Measurements from ENCODE around the gene ZMIZ1. TPM values are rescaled to one million over a fixed set of nuclear protein-coding genes. Genes with fewer than 3 reads are reported as not detected.

ZMIZ1 gene
- total and polyA plus RNA-seq, 2 experiments from 2014 or later: 9.2 to 30.9 TPM

GRCh38 chr10:79084972-79085597, 16.3 kb downstream of the ZMIZ1 start (continued):
- TF ChIP-seq REST (IDR thresholded peaks at IDR 0.05; ENCODE audit: unreplicated experiment): no peak
- no peak for TF ChIP-seq ZNF114 (CRISPR knock-in tag; IDR thresholded peaks at IDR 0.05)
- TF ChIP-seq STAT1 (IDR thresholded peaks at IDR 0.05; ENCODE audit: unreplicated experiment): no peak
- no peak for TF ChIP-seq ZNF331 (CRISPR knock-in tag; IDR thresholded peaks at IDR 0.05; ENCODE audit: low read depth)
- no peak for TF ChIP-seq CTCF (conservative IDR thresholded peaks at IDR 0.05; ENCODE audit: low read depth in 2 of 2)
- no peak for TF ChIP-seq POLR2AphosphoS5 (IDR thresholded peaks at IDR 0.05; ENCODE audit: low read depth)

GRCh38 chr10:79086822-79087221, 18.1 kb downstream of the ZMIZ1 start:
- Histone ChIP-seq H3K27ac (ENCODE audit: low read depth) (no peak overlapping the region), H3K9me2 (ENCODE audit: insufficient read depth) (no peaks in the 10 kb centered on the region), H2AFZ (no peak overlapping the region), H3F3A (replicated peaks; ENCODE audit: low read depth) (no peaks in the 10 kb centered on the region), H3K27me3 (ENCODE audit: insufficient read depth) (no peaks in the 10 kb centered on the region), H3K36me3 (ENCODE audit: insufficient read depth) (no peaks in the 10 kb centered on the region), H3K79me2 (replicated peaks; ENCODE audit: insufficient read depth) (peaks cover 96% of the 10 kb centered on the region), H4K20me1 (replicated peaks; ENCODE audit: insufficient read depth) (peaks cover 31% of the 10 kb centered on the region), H3K4me1 (ENCODE audit: insufficient read depth) (peaks cover 13% of the 10 kb centered on the region), H3K4me2 (no peak overlapping the region), H3K4me3 (no peak overlapping the region)
- Mint-ChIP-seq H3K27me3 (ENCODE audit: insufficient read depth, low read depth, poor library complexity) (peaks cover 11% of the 10 kb centered on the region), H3K9me3 (no peaks in the 10 kb centered on the region), H3K27ac (no peak overlapping the region), H3K4me1 (peaks cover 58% of the 10 kb centered on the region), H3K4me3 (no peak overlapping the region), H3K36me3 (ENCODE audit: low read depth) (no peaks in the 10 kb centered on the region; the same call in 2 of the 3 replicates)
- no peak for DNase-seq (ENCODE audit: low spot score)
- no peak for ATAC-seq
- TF ChIP-seq ZNF114 (CRISPR knock-in tag; IDR thresholded peaks at IDR 0.05) (no peak), POLR2AphosphoS5 (IDR thresholded peaks at IDR 0.05; ENCODE audit: low read depth) (no peak), EZH2phosphoT487 (IDR thresholded peaks at IDR 0.05; ENCODE audit: unreplicated experiment) (no peak), STAT1 (IDR thresholded peaks at IDR 0.05; ENCODE audit: unreplicated experiment) (no peak), CREB1 (CRISPR knock-in tag; IDR thresholded peaks at IDR 0.05; ENCODE audit: low read depth) (no peak), JUNB (IDR thresholded peaks at IDR 0.05; ENCODE audit: unreplicated experiment) (no peak)

All from GM23338 (cell line).